Sciatic nerve (tissue), 2 donors: ENCODE results near the gene POLR1A. TPM values are rescaled to one million over a fixed set of nuclear protein-coding genes. Genes with fewer than 3 reads are reported as not detected.

Source experiments
- ATAC-seq: fragments of 200-7000 bp; cut with Tn5 transposase; one replicate; pipeline ENCODE4 v1.9.1; 2020; ENCODE audit warnings: mild to moderate bottlenecking, moderate library complexity
- DNase-seq: peaks from one replicate; pipeline ENCODE4 v3.0.0-alpha.2; 2020; ENCODE audit warnings: low spot score
- intact Hi-C: fragments of 100-400 bp; cut with DNase I; formaldehyde crosslinking; loops from one replicate; pipeline ENCODE4 v1.14.2; 2022
- total RNA-seq: library from RNA; stranded (reverse); fragmentation: NEBNext Ultra II Directional; extraction: Animal tissue kit (Norgen Biotek cat#: 25700); gene quantifications from one replicate; pipeline ENCODE4 v1.2.1, GENCODE V29; 2021
- donor health status: DM: no; HTN: no; CAD: no.
- donor health status: DM: no; HTN: no; CAD: no.

The POLR1A gene
- 24.6 TPM for total RNA-seq

DNA sequence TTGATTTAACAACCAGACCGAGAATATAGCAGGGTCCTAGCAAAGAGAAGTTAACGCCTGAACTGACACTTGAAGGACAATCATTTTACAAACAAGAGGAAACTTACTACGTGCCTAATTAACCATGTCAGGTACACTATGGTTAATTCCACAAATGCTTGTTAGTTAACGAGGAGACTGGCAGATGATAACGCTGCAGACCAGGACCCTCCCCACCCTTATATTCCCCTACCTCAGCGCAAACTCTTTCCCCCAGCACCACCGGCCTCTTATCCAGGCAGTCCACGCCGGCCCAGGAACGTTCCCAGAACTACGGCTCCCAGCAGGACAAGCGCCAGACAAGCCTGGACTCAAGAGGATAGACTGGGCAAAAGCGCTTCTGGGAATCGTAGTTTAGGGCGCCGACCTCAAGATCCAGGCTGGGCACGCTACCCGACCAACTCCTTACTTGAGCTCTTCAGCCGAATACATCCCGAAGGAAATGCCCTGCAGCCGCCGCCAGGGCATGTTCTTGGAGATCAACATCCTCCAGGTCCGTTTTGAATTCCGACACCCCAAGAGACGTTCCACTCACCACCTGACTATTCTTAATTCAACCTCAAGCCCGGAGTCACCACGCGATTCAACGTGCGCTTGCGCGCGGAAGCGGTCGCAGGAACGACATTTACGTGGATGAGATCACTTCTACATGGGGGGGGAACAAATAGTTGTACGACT, at the start of gene POLR1A:
Gene POLR1A (minus strand): TSS at position 635 of the 717 bp plus-strand sequence. CDS start 110 bp downstream, at position 525.
- intact Hi-C loops: no loop called here
- ATAC-seq (peak; percentile 98), DNase-seq (peak; percentile 90)

DNA sequence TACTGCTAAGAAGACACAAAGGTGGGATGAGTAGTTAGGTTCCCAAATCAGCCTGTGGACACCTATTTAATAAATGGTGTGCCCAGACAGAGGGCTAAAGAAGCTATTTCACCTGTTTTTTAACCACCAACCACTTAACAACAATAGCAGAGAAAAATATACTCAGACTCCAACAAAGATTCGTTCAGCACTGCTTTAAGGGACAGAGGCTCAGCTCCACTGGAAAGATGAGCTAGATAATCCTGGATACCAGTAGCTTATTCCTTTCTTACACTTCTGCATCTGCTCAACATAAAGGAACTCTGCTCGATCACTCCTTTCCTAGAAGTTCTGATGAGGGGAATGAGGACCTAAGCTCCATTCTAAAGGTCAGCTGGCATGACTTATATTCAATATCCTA, 44.8 kb upstream of the POLR1A start:
- no peak for ATAC-seq
- DNase-seq: no peak
- intact Hi-C loops: no loop called here

DNA sequence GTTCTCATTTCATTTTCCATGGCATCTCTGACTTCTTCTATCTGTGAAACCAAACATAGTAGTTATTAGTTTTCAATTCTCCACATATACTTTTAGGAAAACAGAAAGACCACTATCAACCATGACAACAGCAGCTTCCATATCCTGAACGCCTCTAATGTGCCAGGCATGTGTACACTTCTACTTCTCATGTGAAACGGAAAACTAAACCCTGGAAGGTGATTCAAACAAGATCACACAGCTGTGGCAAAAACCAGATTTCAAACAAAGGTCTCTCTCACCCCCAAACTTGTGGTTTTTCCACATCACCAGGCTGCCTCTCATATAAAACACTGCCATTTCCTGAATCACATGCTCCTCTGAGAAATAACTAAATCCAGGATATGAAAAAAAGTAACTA, 42.1 kb upstream of the POLR1A start:
- no peak for ATAC-seq
- intact Hi-C loops: no loop called here

DNA sequence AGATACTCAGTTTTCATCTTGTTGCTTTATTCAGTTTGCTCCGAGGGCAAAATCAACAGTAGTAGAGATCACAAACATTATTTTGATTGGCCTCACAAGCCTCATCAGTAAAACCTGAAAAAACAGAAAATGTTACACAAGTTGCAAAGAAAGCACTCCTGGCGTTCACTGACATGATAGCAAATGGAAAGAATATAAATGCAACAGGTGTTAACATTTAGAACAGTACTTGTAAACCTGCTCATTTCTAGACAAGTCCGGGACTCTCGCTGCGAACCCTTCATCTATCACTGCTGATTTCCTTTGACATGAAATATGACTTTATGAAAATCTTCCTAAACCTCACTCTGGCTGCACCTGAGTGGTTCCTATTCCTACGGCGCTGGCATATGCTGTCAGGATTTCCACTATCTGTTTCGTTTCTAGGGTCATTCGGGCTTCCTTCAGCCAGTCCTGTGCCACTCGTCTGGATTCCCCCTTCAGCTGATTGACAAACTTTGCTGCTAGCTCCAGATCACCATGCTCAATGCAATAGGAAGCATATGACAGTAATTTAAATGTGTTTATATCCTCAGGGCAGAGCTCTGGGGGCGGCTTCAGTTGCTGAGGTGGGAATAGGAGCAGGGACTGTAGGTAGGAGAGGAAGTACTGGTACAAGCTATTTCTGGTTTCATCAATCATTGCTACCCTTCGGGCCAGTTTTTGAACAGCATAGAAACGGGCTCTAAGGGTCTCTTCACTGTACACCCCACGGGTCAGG, 38.4 kb upstream of the POLR1A start:
- ATAC-seq (no peak), DNase-seq (no peak)
- intact Hi-C loops: no loop called here

More for the DNA sequence above, 42.1 kb upstream of the POLR1A start:
- DNase-seq: no peak

DNA sequence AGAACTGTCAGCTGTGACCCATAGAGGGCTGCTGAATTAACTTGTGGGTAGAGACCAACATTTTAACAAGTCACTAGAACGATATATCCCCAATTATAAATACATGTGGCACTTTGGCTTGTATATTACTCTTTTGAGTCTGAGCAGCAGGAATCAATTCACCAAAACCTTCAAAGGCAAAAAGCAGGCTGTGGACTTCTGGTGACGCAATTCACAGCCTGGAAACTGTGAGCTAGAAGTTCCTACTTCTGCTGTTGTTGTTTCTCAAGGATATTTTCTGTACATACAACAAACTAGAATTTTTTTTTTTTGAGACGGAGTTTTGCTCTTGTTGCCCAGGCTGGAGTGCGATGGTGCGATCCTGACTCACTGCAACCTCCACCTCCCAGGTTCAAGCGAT, 37.6 kb upstream of the POLR1A start:
- intact Hi-C loops: no loop called here
- no peak for DNase-seq
- ATAC-seq: no peak

DNA sequence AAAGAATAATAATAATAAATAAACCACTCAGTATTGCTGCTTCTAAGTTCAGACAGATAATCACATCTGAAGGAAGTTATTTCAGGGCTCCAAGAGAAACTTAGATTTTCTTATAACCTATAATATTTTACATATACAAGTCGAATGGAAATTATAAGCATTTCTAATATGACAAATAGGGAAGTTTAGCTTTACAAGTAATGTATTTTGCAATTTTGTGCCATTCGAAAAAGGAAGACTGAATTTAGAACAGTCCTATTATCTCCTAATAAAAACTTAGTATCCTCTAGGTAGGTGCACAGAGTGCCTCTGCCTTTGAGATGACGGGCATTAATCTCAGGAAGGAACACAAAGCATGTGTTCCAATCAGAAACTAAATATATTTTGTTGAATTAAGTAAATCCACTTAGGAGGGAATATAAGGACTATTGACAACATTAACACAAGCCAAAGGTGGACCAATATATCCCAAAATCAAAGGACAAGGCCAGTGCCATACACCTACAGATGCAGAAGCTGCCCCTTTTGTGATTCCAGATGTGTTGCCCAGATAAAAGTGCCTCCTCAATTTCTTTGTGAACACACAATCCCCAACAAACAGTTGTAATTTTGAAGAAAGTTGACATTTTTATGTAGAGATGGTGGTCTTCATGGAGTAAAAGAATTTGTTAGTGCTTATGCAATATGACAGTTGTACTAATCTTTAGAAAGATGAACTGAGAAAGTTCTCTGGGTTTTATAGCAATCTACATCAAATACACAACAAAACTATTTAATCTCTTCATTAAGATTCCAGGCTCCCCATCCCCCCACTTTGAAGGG, 37.0 kb upstream of the POLR1A start:
- no peak for DNase-seq
- intact Hi-C loops: no loop called here
- no peak for ATAC-seq

DNA sequence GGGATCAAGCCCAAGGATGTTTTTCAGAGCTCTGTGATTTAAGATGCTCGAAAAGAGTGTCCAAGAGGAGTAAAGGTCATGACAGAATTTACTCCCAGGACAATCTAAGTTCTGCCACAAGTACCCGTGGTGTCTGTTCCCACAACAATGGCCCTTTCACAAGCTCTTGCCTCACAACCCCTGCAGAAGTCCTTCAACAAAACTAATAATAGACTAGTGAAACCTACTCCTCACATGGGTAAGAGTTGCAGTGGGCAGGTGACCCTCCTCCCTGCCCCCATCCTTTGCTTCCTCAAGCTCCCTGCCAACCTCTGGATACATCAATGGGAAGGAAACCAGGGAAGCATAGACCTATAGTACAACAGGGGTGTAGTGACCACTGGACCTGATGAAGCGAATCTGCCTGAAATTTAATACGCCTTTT, 35.3 kb upstream of the POLR1A start:
- intact Hi-C loops: no loop called here
- DNase-seq: no peak
- peak; percentile 78 for ATAC-seq

DNA sequence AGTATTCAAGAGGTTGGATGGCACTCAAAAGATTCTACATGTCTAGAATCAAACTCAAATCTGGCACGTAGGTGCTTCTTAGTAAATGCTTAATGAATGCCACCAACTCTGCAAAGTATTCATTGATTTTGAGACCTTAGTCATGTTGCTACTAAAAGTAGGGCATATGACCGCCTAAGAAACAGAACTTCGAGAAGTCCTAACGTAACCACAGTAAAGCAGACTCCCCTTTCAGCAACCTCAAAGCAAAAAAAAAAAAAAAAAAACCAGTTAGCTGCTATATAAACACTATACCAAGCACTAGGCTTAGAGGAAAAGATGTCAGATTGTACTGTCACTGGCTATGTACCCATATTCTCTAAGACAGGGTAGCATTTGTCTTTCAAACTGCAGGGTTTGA, 34.3 kb upstream of the POLR1A start:
- DNase-seq: no peak
- no peak for ATAC-seq
- intact Hi-C loops: no loop called here

DNA sequence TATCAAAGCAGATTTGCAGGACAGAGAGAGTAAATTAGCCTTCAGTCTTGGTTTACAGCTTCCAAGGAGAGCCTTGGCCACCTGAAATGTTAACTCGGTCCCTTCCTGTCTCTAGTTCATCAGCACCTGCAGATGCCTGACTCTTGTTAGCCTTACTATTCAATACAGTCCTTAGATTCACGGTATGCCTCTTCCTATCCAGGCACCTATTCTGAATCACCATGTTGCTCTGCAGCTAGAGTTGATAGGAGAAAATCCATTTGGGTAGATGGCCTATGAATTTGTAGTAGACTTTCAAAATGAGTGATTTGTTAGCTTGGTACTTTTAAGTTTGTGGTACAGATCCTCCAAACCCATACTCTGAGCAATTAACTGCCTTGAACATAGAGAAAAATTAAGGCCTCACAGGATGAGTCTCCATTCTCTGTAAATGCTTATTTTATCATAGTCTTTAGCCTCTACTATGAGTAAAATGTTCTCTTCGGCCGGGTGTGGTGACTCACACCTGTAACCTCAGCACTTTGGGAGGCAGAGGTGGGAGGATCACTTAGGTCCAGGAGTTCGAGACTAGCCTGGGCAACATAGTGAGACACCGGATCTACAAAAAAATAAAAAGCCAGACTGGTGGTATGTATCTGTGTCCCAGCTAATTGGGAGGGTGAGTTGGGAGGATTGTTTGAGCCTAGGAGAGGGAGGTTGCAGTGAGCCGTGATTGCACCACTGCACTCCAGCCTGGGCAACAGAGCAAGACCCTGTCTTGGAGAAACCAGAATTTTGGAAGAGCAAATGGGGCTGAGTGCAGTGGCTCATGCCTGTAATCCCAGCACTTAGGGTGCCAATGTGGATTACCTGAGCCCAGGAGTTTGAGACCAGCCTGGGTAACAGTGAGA, 33.3 kb upstream of the POLR1A start:
- intact Hi-C loops: no loop called here
- no peak for ATAC-seq

DNA sequence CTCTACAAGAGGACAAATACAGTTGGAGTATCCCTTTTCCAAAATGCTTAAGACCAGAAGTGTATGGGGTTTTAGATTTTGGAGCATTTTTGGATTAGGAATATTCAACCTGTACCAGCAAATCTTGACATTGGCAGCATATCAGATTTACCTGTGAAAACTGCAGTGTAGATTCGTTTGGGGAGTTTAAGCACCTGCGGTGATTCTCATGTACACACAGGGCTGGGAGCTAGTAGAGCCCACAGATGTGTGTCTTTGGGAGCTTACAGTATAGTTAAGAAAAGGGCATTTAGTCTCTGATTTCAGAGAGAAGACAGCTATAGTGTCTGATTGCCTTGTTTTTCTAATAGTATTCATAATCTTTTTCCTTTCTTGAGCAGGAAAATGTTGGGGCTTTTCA, 30.5 kb upstream of the POLR1A start:
- intact Hi-C loops: no loop called here
- no peak for DNase-seq
- ATAC-seq: no peak

More for the DNA sequence above, 33.3 kb upstream of the POLR1A start:
- DNase-seq: no peak

DNA sequence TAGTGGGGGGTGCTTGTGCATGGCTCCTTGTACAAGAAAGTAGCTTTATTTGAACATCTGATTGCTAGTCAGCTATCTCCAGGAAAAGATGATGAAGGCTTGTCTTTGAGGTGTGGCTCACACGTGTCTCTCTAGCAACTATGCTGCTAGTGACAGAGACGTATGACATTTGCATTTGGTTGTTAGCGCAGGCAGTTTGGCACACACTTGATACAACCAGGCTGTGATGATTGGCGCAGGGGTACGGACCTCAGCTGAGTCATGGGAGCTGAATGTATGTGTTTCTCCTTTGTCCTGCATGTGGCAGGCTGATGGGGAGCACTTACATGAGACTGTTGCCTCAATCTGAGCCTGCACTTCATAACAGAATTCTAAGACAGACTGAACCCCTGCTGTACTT, 30.0 kb upstream of the POLR1A start:
- intact Hi-C loops: no loop called here
- ATAC-seq (no peak), DNase-seq (no peak)

DNA sequence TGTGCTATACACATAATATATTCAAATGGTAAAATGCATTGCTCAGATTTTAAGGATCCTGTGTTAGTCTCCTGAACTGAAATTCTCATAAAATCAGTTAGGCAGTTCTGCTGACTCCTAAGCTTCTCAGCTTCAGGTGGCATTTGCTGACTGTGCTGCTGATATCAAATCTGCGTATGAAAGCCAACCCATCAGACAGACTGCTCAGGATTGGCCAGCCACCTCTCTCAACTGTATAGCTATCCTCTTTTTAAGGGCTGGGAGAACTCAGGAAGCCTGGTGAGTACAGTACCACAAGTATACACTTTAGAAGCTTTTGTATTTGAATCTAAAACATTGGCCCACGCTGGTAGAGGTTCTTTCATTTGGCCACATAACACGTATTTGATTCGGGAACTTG, 29.0 kb upstream of the POLR1A start:
- ATAC-seq (no peak), DNase-seq (no peak)
- intact Hi-C loops: no loop called here

DNA sequence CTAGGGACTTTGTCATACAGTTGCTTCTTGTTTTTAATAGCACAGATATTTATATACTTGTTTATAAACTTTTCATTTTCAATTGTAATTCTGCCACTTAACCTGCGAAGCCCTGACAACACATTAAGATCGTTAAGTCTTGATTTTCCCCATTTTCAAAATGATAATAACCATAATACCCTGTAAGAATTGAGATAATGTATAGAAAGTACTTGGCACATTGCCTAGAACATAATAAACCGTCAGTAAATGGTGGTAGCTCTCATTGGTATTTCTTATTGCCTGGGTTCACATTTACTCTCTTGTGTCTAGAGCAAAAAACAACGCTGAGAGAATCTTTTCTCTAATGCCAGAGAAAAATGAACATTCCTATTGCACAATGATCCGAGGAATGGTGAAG, 19.0 kb upstream of the POLR1A start:
- intact Hi-C loops: no loop called here
- ATAC-seq (no peak), DNase-seq (no peak)

DNA sequence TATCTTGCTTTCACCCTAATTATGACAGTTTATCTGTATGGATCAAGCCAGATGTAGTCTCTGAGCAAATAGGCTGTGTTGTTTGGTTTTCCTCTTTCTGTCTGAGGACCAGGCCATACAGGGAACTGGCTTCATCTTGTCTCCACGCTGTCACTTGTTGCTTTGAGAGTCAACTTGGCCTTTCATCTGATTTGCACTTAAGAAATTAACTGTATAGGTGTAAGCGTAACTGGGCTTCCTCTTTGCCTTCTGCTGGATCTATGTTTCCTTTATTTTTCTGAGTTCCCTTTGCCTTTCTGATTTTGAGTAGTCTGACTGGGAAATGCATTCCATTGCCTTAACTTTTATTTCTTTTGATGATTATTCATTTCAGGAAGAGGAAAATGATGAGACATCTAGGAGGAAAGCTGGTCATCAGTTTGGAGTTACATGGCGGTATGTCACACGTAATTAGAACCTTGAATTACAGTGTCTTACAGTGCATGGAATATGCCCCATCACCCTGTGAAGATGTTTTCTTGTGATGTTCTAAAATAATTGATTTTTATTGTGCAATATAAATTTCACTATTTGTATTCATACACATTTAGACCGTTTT, 17.7 kb upstream of the POLR1A start:
- ATAC-seq (no peak), DNase-seq (no peak)
- intact Hi-C loops: no loop called here

DNA sequence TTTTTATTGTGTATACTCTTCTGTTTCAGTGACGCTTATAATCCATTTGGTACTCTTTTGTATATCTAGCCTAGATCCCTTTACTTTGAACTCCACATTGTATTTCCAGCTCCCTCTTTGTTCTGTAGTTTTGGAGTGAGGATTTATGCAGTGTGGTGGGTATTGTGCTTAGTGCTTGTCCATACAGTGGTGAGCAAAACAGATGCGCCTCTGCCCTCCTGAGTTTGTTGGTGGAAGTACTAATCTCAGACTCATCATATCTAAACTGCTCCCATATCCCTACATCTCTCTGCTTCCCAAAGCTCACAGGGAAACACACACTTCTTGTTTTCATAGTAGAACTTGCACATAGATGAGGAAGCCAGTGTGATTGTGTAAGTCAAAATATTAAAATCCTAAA, 12.4 kb upstream of the POLR1A start:
- intact Hi-C loops: no loop called here
- ATAC-seq (no peak), DNase-seq (no peak)

DNA sequence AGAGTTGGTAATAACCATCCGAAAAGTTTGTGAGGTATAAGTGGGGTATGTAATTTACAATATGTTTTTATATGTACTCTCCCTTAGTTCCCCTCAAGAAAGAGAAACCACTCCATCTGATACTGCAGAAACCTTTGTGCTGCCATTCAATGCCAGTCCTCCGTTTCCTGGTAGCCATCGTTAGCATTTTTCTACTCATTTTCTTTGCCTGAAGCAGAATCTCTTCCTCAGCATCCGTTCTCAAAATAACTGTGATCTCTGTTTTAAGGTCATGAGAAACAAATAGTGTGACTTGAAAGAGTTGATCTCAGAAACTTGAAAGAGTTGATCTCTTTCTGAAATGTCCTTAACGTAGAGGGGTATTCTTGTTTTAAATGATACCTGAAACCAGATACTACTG, 1.3 kb upstream of the POLR1A start:
- DNase-seq (no peak), ATAC-seq (no peak)
- intact Hi-C loops: no loop called here

DNA sequence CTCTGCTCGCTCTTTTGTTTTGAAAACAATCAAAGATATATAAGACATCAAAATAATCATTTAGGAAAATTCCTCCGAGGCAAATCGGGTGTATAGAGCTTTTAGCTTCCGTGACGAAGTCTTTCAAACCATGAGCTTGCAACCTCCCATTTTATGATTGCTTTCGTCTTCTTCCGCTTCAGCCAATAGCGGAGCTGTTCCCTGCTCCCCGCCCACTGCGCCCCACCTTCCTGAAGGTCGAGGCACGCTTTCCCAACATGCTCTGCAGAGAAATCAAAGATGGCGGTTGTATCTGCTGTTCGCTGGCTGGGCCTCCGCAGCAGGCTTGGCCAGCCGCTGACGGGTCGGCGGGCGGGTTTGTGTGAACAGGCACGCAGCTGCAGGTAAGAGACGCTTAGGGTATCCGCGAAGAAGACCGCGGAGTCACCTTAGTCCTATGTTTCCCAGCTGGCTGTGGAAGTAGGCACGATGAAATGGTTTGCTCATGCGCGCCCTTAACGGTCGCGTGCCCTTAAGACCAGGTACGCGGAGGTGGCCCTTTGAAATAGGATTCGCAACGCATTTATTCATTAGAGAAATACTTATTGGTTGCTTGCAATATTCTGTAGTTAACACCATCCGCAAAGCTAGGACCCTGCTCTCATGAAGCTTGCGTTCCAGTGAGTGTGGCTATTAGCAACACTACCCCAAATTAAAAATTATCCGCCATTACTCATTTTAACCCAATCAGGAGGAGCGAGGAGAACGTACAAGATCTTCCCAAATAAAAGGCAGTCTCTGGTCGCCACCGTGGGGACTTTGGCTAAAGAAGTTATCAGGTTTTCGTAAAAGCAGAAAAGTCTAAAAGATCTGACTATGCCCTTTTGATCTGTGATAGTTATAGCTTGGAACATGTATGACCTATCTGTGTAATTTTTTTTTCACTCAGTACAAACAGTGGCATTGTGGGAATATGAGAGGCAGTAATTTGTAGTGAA, 571 bp upstream of the POLR1A start, which contains the start of gene PTCD3:
Gene PTCD3 (plus strand): TSS at position 267 of the 977 bp plus-strand sequence. CDS start 13 bp downstream, at position 280.
- DNase-seq: peak; percentile 96
- ATAC-seq: peak; percentile 99
- intact Hi-C loops: no loop called here
